Muscle of leg (tissue), 11 donors: ENCODE results near the gene GRIN2A. TPM values are rescaled to one million over a fixed set of nuclear protein-coding genes. Genes with fewer than 3 reads are reported as not detected.

Experiments used
- DNase-seq: peaks from one replicate; pipeline ENCODE4 v3.0.0; 2013
- H3K27ac ChIP-seq: one replicate; pipeline ENCODE4 v1.5.1; 2013; ENCODE audit warnings: mild to moderate bottlenecking, low read length, control low read depth
- H3K27me3 ChIP-seq: one replicate; pipeline ENCODE4 v1.6.1; 2013; ENCODE audit warnings: low read length; ENCODE audit not compliant: control insufficient read depth, insufficient read depth
- H3K36me3 ChIP-seq: one replicate; pipeline ENCODE4 v1.6.1; 2013; ENCODE audit warnings: low read length; ENCODE audit not compliant: control insufficient read depth, insufficient read depth
- H3K4me1 ChIP-seq: one replicate; pipeline ENCODE4 v1.6.1; 2013; ENCODE audit warnings: low read length; ENCODE audit not compliant: control insufficient read depth, insufficient read depth
- H3K4me3 ChIP-seq: one replicate; pipeline ENCODE4 v1.5.1; 2013; ENCODE audit warnings: low read length, control low read depth
- H3K9me3 ChIP-seq: replicated peaks from 2 replicates; pipeline ENCODE4 v1.6.1; 2013; ENCODE audit warnings: low read depth, low read length; ENCODE audit not compliant: control insufficient read depth
- WGBS: methylation state at CpG from one replicate; pipeline ENCODE4 v1.1.5; 2013; ENCODE audit warnings: missing lambda C conversion rate; ENCODE audit not compliant: insufficient coverage; 5-methylcytosine and 5-hydroxymethylcytosine counted together
- polyA plus RNA-seq, 8 donors: library from polyadenylated mRNA; unstranded; fragments of 120-200 nt; gene quantifications; one replicate each; pipeline versions ENCODE4 v1.2.1 to v1.2.3, GENCODE V29; 2013; ENCODE audit warnings: inconsistent platforms in 1 of 8, low replicate concordance in 1 of 8; ENCODE audit not compliant: insufficient read length in 8 of 8, insufficient read depth in 1 of 8
- total RNA-seq: library from RNA; stranded (reverse); fragments of 120-200 nt; gene quantifications from one replicate; pipeline ENCODE4 v1.2.4, GENCODE V29; 2013

The GRIN2A gene
- total and polyA plus RNA-seq, 9 donors: 0.18 to 0.75 (median 0.35) TPM

DNA sequence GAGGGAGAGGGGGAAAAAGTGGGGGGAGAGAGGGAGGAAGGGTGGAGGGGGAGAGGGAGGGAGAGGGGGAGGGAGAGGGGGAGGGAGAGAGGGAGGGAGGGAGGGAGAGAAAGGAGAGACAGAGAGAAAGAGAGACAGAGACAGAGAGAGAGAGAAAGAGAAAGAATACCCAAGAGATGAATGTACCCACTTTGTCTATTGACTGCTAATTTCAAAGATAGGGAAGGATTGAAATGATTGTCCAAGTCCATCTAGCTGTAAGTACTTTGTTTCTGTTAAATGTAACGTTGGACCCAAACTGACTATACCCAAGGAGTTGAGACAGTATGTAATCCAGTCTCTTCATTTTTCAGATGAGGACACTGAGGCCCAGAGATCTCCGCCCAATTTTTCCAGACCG is 374.9 kb downstream of the GRIN2A start:
- DNase-seq: no peak
- H3K9me3 ChIP-seq: no peaks in the 10 kb centered on the region
- H3K4me1 ChIP-seq: no peaks in the 10 kb centered on the region
- no peak overlapping the region for H3K4me3 ChIP-seq
- no peaks in the 10 kb centered on the region for H3K36me3 ChIP-seq
- no peak overlapping the region for H3K27ac ChIP-seq
- 90% methylated on average over 3 of the region's 3 CpGs for WGBS
- H3K27me3 ChIP-seq: no peaks in the 10 kb centered on the region

DNA sequence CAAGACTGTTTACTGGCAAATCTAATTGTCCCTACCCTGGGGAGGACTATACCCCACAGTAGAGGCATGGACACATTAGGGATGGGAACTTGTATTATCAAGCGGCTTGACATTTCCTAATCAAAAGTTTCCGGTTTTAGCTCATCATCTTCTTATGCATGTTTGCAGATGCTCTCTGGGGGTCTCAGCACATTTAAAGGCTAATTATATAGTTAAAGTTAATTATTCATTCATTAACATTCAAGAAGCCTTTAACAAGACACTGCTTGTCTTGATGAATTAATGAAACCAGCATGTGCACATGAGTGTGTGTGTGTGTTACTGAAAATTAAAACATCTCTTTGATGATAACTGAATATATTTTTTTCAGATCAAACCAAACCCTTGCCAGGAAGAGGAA is 377.1 kb downstream of the GRIN2A start:
- Histone ChIP-seq H3K4me1 (no peaks in the 10 kb centered on the region), H3K27ac (no peak overlapping the region), H3K27me3 (no peaks in the 10 kb centered on the region), H3K4me3 (no peak overlapping the region), H3K36me3 (no peaks in the 10 kb centered on the region), H3K9me3 (no peaks in the 10 kb centered on the region)
- WGBS: no CpG with 5 or more reads among the region's 2 CpGs
- no peak for DNase-seq

DNA sequence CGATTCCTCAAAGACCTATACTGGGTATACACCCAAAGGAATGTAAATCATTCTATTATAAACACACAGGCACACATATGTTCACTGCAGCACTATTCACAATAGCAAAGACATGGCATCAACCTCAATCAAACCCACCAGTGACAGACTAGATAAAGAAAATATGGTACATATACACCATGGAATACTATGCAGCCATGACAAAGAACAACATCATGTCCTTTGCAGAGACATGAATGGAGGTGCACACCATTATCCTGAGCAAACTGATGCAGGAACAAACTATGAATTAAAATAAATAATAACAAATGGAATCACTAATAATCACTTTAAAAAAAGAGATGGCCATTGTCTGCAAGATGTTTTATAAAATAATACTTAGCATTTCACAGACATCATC is 380.1 kb downstream of the GRIN2A start:
- no peak overlapping the region for H3K27ac ChIP-seq
- H3K27me3 ChIP-seq: no peaks in the 10 kb centered on the region
- H3K4me3 ChIP-seq: no peak overlapping the region
- no peaks in the 10 kb centered on the region for H3K4me1 ChIP-seq
- H3K9me3 ChIP-seq: no peaks in the 10 kb centered on the region
- no peaks in the 10 kb centered on the region for H3K36me3 ChIP-seq
- DNase-seq: no peak
- no CpG with 5 or more reads among the region's 1 CpG for WGBS

DNA sequence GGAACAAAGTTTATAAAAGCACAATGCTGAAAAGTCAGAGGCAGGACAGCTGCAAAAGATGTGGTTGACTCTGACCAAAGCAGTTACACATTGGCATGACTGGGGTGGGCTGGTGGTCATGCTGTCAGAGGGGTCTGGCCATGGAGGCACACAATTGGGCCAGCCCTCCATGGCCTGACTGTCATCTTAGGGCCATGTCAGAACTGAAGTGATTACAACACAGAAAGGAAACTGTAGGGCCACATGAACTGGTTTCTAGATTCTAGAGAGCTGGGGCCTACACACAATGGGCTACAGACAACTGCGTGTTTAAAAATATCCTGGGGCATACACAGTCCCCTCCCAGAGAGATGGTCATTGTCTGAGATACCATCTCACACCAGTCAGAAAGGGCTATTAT is 380.6 kb downstream of the GRIN2A start:
- H3K4me3 ChIP-seq: no peak overlapping the region
- WGBS: no CpG with 5 or more reads among the region's 1 CpG
- no peak for DNase-seq
- H3K4me1 ChIP-seq: no peaks in the 10 kb centered on the region
- no peaks in the 10 kb centered on the region for H3K9me3 ChIP-seq
- no peak overlapping the region for H3K27ac ChIP-seq
- H3K36me3 ChIP-seq: no peaks in the 10 kb centered on the region
- no peaks in the 10 kb centered on the region for H3K27me3 ChIP-seq

DNA sequence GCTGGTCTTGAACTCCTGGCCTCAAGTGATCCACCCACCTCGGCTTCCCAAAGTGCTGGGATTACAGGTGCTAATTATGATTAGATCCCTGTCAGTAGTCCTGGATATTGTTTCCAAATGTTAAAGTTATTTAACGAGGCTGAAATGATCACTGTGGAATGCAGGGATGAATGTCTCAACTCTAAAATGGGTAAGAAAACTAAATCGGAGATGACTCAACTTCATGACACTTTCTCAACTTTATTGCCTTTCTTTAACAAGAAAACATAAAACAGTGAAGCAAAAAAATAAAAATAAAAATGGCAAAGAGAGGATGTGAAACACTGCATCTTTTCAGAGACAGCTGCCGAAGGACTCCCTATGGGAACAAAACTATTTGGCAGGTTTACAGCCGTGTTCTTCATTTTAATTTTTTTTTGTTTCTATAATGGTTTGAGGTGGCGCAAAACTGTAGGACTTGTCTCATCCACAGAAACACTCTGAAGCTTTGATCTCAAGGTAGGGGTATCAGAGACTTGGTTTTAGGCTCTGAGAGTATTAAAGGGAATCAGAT is 382.0 kb downstream of the GRIN2A start:
- Histone ChIP-seq H3K9me3 (no peaks in the 10 kb centered on the region), H3K27ac (no peak overlapping the region), H3K36me3 (no peaks in the 10 kb centered on the region), H3K27me3 (no peaks in the 10 kb centered on the region), H3K4me3 (no peak overlapping the region), H3K4me1 (no peaks in the 10 kb centered on the region)
- WGBS: no CpG with 5 or more reads among the region's 6 CpGs
- DNase-seq: peak; percentile 38

DNA sequence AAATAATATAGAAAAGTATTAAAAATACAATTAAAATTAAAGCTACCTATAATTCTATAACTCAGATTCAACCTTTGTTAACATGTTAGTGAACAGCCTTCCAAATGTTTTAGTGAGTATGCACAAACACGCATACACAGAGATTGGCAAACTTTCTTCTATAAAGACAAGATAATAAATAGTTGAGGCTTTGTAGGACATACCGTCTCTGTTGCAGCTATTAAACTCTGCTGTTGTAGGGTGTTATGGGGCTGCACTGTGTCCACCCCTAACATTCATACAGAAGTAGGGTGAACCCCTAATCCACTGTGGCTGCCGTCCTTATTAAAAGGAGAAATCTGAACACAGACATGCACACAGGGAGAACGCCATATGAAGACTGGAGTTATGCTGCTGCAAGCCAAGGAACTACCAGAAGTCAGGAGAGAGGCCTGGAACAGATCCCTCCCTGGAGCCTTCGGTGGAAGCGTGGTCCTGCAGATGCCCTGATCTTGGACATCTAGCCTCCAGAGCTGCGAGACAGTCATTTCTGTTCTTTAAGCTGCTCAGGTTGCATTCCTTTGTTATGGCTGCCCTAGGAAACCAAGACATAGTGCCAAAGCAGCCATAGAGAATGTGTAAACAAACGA is 383.2 kb downstream of the GRIN2A start:
- Histone ChIP-seq H3K36me3 (no peaks in the 10 kb centered on the region), H3K4me1 (no peaks in the 10 kb centered on the region), H3K4me3 (no peak overlapping the region), H3K9me3 (no peaks in the 10 kb centered on the region), H3K27me3 (no peaks in the 10 kb centered on the region), H3K27ac (no peak overlapping the region)
- 72% methylated on average over 5 of the region's 8 CpGs for WGBS
- DNase-seq: no peak

DNA sequence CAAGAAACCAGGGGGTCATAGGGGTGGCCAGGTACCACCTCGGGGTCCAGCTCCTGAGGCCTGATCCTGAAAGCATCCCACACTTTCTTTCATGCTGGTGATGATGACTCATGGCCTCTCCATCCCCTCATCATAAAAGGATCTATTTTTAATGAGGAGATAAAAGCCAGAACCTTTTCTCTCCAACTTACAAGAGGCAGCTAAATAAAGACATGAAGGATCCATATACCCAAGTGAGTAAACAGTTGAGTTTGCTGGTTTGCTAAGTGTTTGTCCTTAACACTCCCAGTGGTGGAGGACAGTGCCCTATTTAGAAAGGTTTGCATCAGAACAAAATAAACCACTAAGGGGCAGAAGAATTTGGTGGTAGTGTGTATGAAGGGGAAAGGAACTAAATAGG is 383.8 kb downstream of the GRIN2A start:
- Histone ChIP-seq H3K36me3 (no peaks in the 10 kb centered on the region), H3K4me3 (no peak overlapping the region), H3K27me3 (no peaks in the 10 kb centered on the region), H3K9me3 (no peaks in the 10 kb centered on the region), H3K27ac (no peak overlapping the region), H3K4me1 (no peaks in the 10 kb centered on the region)
- 50% methylated on average over 1 of the region's 1 CpG for WGBS
- DNase-seq: no peak

DNA sequence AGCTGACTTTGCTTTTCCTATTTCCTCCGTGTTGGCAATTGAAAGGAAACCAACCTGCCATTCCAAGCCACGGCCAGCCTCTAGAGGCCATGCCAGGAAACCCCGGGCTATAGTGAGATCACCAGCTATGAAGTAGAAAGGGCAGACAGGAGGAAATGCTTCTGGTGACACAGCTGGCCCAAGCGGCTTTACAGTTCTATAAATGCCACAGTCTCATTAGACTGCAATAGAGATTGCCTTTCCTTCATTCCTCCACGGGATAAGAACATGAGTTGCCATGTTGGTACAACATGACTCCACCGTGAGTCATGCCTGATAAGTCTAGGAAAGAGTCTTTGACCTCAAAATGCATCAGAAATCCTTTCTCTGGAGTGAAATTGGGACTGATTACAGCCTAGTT is 384.9 kb downstream of the GRIN2A start:
- WGBS: 54% methylated on average over 3 of the region's 6 CpGs
- Histone ChIP-seq H3K27me3 (no peaks in the 10 kb centered on the region), H3K4me1 (no peaks in the 10 kb centered on the region), H3K36me3 (no peaks in the 10 kb centered on the region), H3K9me3 (no peaks in the 10 kb centered on the region), H3K4me3 (no peak overlapping the region), H3K27ac (no peak overlapping the region)
- DNase-seq: peak; percentile 12

DNA sequence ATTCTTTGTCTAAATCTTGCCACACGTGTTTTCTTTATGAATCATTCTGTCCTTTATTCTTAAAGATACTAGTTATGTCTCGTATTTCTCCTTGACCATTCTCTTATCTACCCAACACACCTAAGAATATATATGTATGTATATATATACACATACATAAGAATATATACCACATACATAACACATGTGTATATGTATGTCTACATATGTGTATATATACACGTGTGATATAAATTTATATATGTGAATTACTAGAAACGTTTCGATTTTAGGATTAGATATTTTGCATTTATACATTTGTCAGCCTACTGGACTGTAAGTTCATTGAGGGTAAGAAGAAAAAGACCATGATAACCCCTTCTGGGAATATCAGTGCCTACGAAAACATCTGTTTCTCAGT is 388.6 kb downstream of the GRIN2A start:
- Histone ChIP-seq H3K9me3 (no peaks in the 10 kb centered on the region), H3K4me1 (no peaks in the 10 kb centered on the region), H3K27me3 (no peaks in the 10 kb centered on the region), H3K36me3 (no peaks in the 10 kb centered on the region), H3K27ac (no peak overlapping the region), H3K4me3 (no peak overlapping the region)
- DNase-seq: no peak
- WGBS: 80% methylated on average over 1 of the region's 6 CpGs

DNA sequence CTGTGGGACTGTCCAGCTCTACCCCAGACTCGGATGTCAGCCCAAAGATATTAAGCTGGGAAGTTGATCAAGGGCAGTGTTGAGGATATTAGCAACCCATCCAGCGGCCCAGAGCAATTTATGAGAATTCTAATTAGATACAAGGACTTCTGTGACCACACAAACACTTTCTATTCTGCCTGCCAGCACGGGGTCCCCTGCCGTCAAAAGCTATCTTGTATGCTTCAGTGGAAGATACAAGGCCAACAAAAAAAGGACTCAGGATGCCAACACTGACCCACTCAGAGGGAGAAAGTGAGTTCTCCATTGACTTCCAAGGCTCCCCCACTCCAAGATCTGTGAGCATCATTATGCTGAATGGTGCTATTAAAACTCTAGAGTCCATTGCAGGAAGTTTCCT is 390.7 kb downstream of the GRIN2A start:
- Histone ChIP-seq H3K27ac (no peak overlapping the region), H3K4me3 (no peak overlapping the region), H3K36me3 (no peaks in the 10 kb centered on the region), H3K4me1 (no peaks in the 10 kb centered on the region), H3K9me3 (no peaks in the 10 kb centered on the region), H3K27me3 (no peaks in the 10 kb centered on the region)
- no CpG with 5 or more reads among the region's 4 CpGs for WGBS
- no peak for DNase-seq

DNA sequence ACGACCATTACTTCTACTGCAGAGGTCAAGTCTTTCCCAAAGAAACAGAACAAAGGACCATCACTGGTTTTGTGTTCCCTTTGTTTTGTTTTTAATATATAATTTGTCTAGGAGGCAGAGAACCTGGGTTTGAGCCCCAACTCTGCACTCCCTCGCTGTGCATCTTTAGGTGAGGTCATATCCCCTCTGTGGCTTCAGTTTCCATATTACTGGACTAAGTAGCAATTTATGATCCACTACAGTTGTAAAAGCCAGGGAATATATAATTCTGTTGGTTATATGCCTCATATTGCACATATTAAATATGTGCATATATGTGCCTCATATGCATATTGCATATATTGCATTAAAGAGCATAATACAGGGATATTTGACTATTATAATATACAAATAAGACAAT is 392.0 kb downstream of the GRIN2A start:
- no CpG with 5 or more reads among the region's 2 CpGs for whole genome bisulfite sequencing
- no peaks in the 10 kb centered on the region for H3K9me3 ChIP-seq
- H3K36me3 ChIP-seq: no peaks in the 10 kb centered on the region
- H3K27me3 ChIP-seq: no peaks in the 10 kb centered on the region
- no peaks in the 10 kb centered on the region for H3K4me1 ChIP-seq
- DNase-seq: no peak
- no peak overlapping the region for H3K27ac ChIP-seq
- H3K4me3 ChIP-seq: no peak overlapping the region
